Measurements from ENCODE around the gene CLMN.

GRCh38 chr14:95237121-95237957, 82.4 kb downstream of the CLMN start:
- no peak for TF ChIP-seq CTCF (IDR thresholded peaks at IDR 0.05)
- no peak for TF ChIP-seq EZH2 (IDR thresholded peaks at IDR 0.05)

Measured in neural progenitor cell (in vitro differentiated cells).